Measurements from ENCODE around the gene ANKRD18A. TPM values are rescaled to one million over a fixed set of nuclear protein-coding genes. Genes with fewer than 3 reads are reported as not detected.
"Not testable (repeated sequence)": the region's sequence is repeated elsewhere in the genome, so short reads cannot be mapped to it uniquely, and the experiment has no call there.

ANKRD18A gene
- total and polyA plus RNA-seq, 12 donors: 0.22 to 5.5 (median 2.8) TPM

DNA sequence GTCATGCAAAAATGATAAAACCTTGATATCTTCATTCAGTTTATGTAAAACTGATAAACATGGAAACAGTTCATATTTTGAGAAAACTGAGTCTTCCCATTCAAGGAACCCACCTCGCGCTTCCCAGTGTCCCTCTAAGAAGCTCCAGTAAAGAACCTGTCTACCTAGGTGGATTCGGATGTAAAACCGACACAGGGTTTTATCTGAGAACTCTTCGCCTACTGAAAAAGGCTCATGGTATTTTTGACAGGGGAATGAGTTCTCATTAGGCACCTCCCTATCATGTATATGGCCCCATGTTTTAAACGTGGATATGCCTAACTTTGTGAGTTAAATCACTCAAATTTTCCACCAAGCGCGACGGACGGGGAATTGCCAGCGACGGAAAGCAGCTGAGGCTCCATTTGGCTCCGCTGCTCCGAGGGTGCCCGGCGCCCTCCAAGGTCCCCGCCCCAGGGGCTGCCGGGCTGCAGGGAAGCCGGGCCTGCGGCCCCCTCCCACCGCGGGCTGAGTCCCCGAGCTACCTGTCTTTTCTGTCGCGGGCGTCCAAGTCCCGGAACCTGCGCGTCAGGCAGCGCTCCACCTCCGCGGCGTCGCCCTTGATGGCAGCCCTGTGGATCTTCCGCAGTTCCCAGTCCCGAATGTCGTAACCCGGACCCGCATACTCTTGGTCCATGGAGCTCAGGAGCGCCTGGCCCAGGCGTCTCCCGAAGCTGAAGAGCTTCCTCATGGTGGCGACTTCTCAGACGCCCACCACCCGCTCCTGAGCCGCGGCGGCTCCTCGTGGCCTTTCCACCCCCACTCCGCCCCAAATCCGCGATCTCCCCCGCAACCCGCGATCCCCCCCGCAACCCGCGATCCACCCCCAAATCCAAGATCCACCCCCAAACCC lies 594 bp downstream of the ANKRD18A start:
- H3K27ac ChIP-seq: peak overlapping the region in 2 of 10 donors; percentile 36 to 41
- peak overlapping the region; percentile 7 to 62 (median 52) for H3K4me3 ChIP-seq

DNA sequence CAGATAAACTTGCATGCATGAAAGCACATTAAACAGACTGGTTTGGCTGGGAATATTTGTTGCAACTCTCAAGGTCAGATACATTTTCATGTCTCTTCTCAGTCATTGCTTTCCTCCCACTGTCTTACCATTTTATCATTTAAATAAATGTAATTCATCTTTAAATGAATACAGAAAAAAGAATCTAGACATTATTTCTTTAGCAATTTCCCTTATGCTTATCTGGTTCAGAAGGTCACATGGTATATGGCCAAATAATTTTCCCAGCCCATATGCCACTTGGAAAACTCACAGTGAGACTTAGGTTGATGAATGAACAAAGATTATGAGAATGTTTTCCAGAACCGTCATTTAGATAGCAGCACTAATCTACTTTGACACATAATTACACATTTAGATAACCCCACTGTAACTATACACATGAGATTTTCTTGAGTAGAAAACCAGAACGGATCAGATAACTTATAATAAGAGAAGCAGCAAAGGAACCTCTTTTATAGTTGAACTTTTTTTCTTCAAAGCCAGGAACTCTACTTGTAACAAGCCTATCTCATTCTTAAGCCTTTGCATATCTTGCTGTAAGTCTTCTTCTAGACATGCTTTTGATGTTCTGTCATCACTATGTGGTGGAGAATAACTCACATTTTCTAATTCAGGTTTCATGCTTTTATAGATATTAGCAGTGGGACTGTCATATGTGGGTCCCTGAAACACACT lies 22.2 kb downstream of the ANKRD18A start:
- H3K4me3 ChIP-seq; H3K36me3 ChIP-seq; H3K9me3 ChIP-seq; ATAC-seq; H3K27me3 ChIP-seq; H3K4me1 ChIP-seq; H3K27ac ChIP-seq; DNase-seq; intact Hi-C loops (cut with DNase I): not testable (repeated sequence)
- WGBS, 2 donors: 10% methylated on average over 2 of the region's 2 CpGs

More for the DNA sequence above, 594 bp downstream of the ANKRD18A start:
- DNase-seq (no peak), ATAC-seq (peak in 6 of 8 donors; percentile 13 to 45 (median 24))
- Histone ChIP-seq H3K9me3 (peaks cover 0 to 15% (median 7%) of the 10 kb centered on the region in 11 donors), H3K4me1 (peaks cover 0 to 32% (median 22%) of the 10 kb centered on the region in 9 donors), H3K36me3 (no peaks in the 10 kb centered on the region), H3K27me3 (peaks cover 8 to 81% (median 79%) of the 10 kb centered on the region in 7 donors)
- TF ChIP-seq, protein P1, sequence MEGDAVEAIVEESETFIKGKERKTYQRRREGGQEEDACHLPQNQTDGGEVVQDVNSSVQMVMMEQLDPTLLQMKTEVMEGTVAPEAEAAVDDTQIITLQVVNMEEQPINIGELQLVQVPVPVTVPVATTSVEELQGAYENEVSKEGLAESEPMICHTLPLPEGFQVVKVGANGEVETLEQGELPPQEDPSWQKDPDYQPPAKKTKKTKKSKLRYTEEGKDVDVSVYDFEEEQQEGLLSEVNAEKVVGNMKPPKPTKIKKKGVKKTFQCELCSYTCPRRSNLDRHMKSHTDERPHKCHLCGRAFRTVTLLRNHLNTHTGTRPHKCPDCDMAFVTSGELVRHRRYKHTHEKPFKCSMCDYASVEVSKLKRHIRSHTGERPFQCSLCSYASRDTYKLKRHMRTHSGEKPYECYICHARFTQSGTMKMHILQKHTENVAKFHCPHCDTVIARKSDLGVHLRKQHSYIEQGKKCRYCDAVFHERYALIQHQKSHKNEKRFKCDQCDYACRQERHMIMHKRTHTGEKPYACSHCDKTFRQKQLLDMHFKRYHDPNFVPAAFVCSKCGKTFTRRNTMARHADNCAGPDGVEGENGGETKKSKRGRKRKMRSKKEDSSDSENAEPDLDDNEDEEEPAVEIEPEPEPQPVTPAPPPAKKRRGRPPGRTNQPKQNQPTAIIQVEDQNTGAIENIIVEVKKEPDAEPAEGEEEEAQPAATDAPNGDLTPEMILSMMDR (IDR thresholded peaks at IDR 0.05): no peak
- 1 to 2% methylated on average over 56 to 58 of the region's 58 CpGs for WGBS, 2 donors
- intact Hi-C loops (cut with DNase I): loop anchor here in 1 of 10 donors (10.0 kb wide), 1 partner anchor 65 kb away; no protein-coding TSS in a partner anchor

DNA sequence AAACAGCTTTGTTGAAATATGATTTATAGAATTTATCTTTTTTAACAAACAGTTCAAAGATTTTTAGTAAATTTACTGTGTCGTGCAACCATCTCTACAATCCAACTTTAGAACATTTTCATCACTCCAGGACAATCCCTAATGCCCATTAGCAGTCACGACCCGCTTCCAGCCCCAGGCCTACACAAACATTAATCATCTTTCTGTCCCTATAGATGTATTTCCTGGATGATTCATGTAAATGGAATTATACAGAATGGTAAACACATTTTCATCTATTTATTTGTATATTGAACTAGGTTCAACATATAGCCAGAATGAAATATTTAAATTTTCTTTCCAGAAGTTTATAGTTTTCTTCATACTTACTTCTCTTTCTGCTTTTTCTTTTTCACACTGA lies 25.3 kb downstream of the ANKRD18A start:
- H3K4me1 ChIP-seq; H3K27me3 ChIP-seq; H3K9me3 ChIP-seq; DNase-seq; H3K4me3 ChIP-seq; intact Hi-C loops (cut with DNase I); ATAC-seq; H3K36me3 ChIP-seq; H3K27ac ChIP-seq: not testable (repeated sequence)
- WGBS, 2 donors: 71 to 83% methylated on average over 3 of the region's 3 CpGs

DNA sequence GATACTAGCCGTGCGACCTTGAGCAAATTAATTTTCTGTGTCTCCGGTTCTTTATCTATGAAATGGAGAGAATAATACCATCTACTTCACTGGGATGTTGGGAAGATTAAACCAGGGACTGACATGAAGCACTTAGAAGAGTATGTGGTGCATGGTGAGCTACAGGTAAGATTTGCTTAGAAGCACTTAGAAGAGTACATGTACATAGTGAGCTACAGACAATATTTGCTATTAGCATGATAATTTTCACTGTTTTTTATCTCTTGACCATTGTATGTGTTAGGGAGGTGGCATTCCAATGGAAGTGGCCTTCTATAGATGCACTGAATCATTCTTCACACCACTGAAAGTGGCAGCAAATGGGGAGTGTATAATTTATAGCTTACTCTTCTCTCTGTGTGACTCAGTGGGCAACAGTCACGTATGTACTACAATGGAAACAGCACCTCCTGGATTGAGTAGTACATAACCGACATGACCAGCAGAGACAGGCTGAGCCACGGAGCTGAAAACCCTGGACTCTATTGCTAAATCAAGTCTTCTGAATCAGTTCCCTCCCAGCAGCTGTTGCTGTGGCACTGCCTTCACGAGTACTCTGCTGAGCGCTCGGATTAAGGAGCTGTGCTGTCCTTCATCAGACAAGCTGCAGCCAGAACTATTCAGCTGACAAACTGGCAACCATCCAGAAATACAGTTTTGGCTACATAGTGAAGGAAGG lies 28.9 kb downstream of the ANKRD18A start:
- WGBS, 2 donors: 38 to 42% methylated on average over 9 of the region's 9 CpGs
- H3K4me1 ChIP-seq; H3K4me3 ChIP-seq; DNase-seq; H3K27ac ChIP-seq; intact Hi-C loops (cut with DNase I); H3K9me3 ChIP-seq; H3K36me3 ChIP-seq; H3K27me3 ChIP-seq: not testable (repeated sequence)
- peak in 6 of 8 donors; percentile 44 to 75 (median 54) for ATAC-seq

DNA sequence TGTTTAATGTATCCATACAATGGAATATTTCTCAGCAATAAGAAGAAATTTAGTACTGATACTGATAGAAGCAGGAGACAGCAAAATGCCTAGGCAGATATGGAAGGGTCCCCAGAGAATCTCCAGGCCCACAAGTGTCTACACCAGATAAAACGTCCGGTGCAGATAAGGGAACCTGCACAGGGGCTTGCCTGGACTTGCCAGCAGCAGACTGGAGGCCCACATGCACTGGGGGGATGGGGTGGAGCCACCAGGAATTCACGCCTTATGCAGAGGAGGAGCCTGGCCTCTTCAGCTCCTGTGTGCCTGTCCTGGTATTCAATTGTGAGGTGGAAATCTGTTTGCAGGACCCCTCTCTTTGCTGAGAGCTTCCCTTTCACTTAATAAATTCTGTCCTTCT lies 36.6 kb downstream of the ANKRD18A start:
- H3K4me3 ChIP-seq; H3K36me3 ChIP-seq; H3K9me3 ChIP-seq; ATAC-seq; intact Hi-C loops (cut with DNase I); H3K27me3 ChIP-seq; DNase-seq; H3K4me1 ChIP-seq; H3K27ac ChIP-seq: not testable (repeated sequence)
- 23 to 32% methylated on average over 3 of the region's 3 CpGs for WGBS, 2 donors

DNA sequence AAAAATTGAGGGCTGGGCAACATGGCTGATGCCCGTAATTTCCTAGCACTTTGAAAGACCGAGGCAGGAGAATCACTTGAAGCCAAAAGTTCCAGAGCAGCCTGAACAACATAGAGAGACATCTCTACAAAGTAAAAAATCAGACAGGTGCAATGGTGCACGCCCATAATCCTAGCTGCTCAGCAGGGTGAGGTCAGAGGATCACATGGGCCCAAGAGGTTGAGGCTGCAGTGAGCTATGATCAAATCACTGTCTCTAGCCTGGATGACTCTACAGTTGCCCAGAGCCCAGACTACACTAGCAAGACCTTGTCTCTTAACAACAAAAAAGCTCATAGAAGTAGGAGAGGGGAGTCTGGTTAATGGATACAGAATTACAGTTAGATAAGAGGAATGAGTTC lies 40.3 kb downstream of the ANKRD18A start:
- intact Hi-C loops (cut with DNase I); ATAC-seq: not testable (repeated sequence)
- WGBS, 2 donors: 82 to 84% methylated on average over 3 of the region's 3 CpGs

DNA sequence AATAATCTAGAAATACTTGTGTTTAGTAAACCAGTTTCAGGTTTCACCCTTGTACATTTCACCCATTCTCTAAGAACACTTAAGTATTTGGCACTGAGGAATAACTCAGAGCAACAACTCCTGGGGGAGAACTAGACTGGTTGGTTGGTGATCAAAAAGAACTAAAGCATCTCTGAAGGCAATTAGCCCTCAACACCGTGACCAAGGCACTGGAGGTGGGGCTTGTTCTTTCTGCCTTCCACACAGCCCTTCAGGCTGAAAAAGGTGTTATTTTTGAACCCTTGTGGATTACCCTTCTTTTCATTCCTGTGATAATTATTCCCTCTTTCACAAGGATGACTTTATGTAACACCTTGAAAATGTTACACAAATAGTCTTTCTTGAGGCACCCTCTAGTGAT lies 44.2 kb downstream of the ANKRD18A start:
- H3K4me3 ChIP-seq; H3K27ac ChIP-seq; H3K9me3 ChIP-seq; H3K36me3 ChIP-seq; ATAC-seq; H3K4me1 ChIP-seq; H3K27me3 ChIP-seq; intact Hi-C loops (cut with DNase I); DNase-seq: not testable (repeated sequence)
- WGBS, 2 donors: 38 to 55% methylated on average over 1 of the region's 1 CpG

More for the DNA sequence above, 40.3 kb downstream of the ANKRD18A start:
- H3K27ac ChIP-seq, H3K4me1 ChIP-seq, H3K36me3 ChIP-seq, DNase-seq, H3K4me3 ChIP-seq, H3K27me3 ChIP-seq, H3K9me3 ChIP-seq: not testable (repeated sequence)

DNA sequence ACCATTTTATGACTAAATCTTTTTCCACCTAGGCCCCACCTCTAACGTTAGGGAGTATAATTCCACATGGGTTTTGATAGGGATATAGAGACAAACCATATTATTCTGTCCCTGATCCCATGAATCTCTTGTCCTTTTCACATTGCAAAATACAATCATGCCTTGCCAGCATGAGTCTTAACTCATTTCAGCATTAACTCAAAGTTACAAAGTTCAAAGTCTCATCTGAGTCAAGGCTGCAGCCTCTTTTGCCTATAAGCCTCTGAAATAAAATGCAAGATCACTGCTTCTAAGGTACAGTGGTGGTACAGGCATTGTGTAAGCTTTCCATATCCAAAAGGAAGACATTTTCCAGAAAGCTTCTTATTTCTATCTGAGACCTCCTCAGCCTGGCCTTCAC lies 54.3 kb downstream of the ANKRD18A start:
- H3K27ac ChIP-seq; DNase-seq; H3K36me3 ChIP-seq; ATAC-seq; H3K4me3 ChIP-seq; intact Hi-C loops (cut with DNase I); H3K9me3 ChIP-seq; H3K4me1 ChIP-seq; H3K27me3 ChIP-seq: not testable (repeated sequence)
- WGBS, 2 donors: 100% methylated on average over 1 of the region's 1 CpG; no CpG with 5 or more reads in 1 of the 2 donors

DNA sequence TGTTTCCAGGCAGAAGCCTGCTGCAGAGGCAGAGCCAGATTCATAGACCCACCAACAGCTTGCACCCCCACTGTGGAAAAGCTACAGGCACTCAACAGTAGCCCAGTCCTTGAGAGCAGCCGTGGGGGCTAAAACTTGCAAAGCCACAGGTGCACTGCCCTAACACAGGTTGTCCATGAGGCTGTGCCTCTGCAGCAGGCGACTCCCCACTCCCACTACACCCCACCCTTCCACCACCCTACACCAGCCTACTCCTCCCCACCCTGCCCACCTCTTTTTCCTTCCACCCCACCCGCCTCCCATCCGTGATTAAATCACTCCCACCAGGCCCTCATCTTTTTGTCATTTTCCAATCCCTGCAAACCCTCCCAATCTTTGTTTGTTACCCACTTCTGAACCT lies 55.2 kb downstream of the ANKRD18A start:
- intact Hi-C loops (cut with DNase I); ATAC-seq; H3K4me1 ChIP-seq; H3K36me3 ChIP-seq; H3K4me3 ChIP-seq; DNase-seq; H3K27me3 ChIP-seq; H3K27ac ChIP-seq; H3K9me3 ChIP-seq: not testable (repeated sequence)
- 77 to 95% methylated on average over 2 of the region's 4 CpGs for WGBS, 2 donors
